Measurements from ENCODE around the gene WNT5A.

DNA sequence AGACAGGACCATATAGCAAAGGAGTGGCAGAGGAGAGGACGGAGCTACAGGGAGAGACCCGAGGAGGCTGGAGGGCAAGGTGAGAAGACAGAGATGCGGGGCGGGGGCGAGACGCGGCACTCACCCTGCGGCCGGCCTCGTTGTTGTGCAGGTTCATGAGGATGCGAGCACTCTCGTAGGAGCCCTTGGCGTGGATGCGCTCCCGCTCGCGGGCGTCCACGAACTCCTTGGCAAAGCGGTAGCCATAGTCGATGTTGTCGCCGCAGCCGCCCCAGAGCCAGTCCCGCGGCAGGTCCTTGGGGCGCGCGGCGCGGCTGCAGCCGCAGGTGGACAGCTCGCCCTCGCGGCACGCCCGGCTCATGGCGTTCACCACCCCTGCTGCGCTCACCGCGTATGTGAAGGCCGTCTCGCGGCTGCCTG, 12.9 kb downstream of the WNT5A start:
- no peak for TF ChIP-seq EZH2 (IDR thresholded peaks at IDR 0.05; ENCODE audit: insufficient read depth, poor library complexity, severe bottlenecking)
- no peak for TF ChIP-seq EZH2phosphoT487 (IDR thresholded peaks at IDR 0.05; ENCODE audit: insufficient read depth, low read depth)

Measured in GM23248 (cell line).